ENCODE results near the gene FARS2.

- TF ChIP-seq CTCF (IDR thresholded peaks at IDR 0.05) (no peak), POLR2A (IDR thresholded peaks at IDR 0.05; ENCODE audit: low read depth) (no peak), POLR2AphosphoS5 (IDR thresholded peaks at IDR 0.05) (no peak)
Measured at GRCh38 chr6:5316951-5317350, 55.6 kb downstream of the FARS2 start.
